HepG2 (cell line): Measurements from ENCODE around the gene MAPK12. TPM values are rescaled to one million over a fixed set of nuclear protein-coding genes. Genes with fewer than 3 reads are reported as not detected.

ENCODE experiments used
- AHR ChIP-seq: IDR thresholded peaks from 2 replicates; pipeline ENCODE4 v1.6.1; 2018; ENCODE audit warnings: missing genetic modification reagents, missing compliant biosample characterization
- ASH2L ChIP-seq: fragments of 300-600, 200-600 bp; sonication (generic); IDR thresholded peaks from 2 replicates; pipeline ENCODE4 v1.7.0; 2017; ENCODE audit warnings: low read depth, mild to moderate bottlenecking, moderate library complexity, mixed read lengths, low read length; ENCODE audit not compliant: insufficient read length
- FLYWCH1 ChIP-seq: sonication (generic); formaldehyde crosslinking; IDR thresholded peaks from 2 replicates; pipeline ENCODE4 v1.8.1; 2023; ENCODE audit warnings: mild to moderate bottlenecking, missing genetic modification reagents
- FOSL2 ChIP-seq: sonication (generic); formaldehyde crosslinking; IDR thresholded peaks from 2 replicates; pipeline ENCODE4 v1.4.0; 2020; ENCODE audit warnings: missing genetic modification reagents
- ISL2 ChIP-seq: sonication (generic); formaldehyde crosslinking; IDR thresholded peaks from 2 replicates; pipeline ENCODE4 v1.5.0; 2020; ENCODE audit warnings: missing genetic modification reagents
- NFRKB ChIP-seq: fragments of 450-650 bp; IDR thresholded peaks from 2 replicates; pipeline ENCODE4 v1.6.1; 2017
- RFX5 ChIP-seq: IDR thresholded peaks from 2 replicates; pipeline ENCODE4 v1.6.1; 2011; ENCODE audit warnings: low read depth, low read length, improper control_type of control experiment
- SIX1 ChIP-seq: sonication (generic); formaldehyde crosslinking; IDR thresholded peaks from 2 replicates; pipeline ENCODE4 v1.4.0; 2020; ENCODE audit warnings: missing genetic modification reagents, borderline replicate concordance
- TBL1XR1 ChIP-seq: fragments of 150-350 bp; IDR thresholded peaks from 2 replicates; pipeline ENCODE4 v1.6.1; 2014; ENCODE audit warnings: borderline replicate concordance, low read length; ENCODE audit not compliant: partially characterized antibody
- U2AF1 ChIP-seq: fragments of 200-400 bp; formaldehyde crosslinking; optimal IDR thresholded peaks from 2 replicates; pipeline ENCODE3; 2017; ENCODE audit warnings: mild to moderate bottlenecking, low read depth, low read length
- XBP1 ChIP-seq: sonication (generic); formaldehyde crosslinking; IDR thresholded peaks from 2 replicates; pipeline ENCODE4 v1.5.0; 2020; ENCODE audit warnings: missing genetic modification reagents
- ZFP36 ChIP-seq: fragments of 150-350 bp; IDR thresholded peaks from 2 replicates; pipeline ENCODE4 v1.6.1; 2018; ENCODE audit warnings: borderline replicate concordance, low read length, low read depth; ENCODE audit not compliant: partially characterized antibody
- ZFP90 ChIP-seq: sonication (generic); formaldehyde crosslinking; IDR thresholded peaks from 2 replicates; pipeline ENCODE4 v1.8.0; 2022; ENCODE audit warnings: missing genetic modification reagents, mild to moderate bottlenecking, inconsistent platforms, borderline replicate concordance
- ZNF282 ChIP-seq: fragments of 450-650 bp; IDR thresholded peaks from 2 replicates; pipeline ENCODE4 v1.6.1; 2018; ENCODE audit not compliant: partially characterized antibody
- ZNF530 ChIP-seq: sonication (generic); formaldehyde crosslinking; IDR thresholded peaks from 2 replicates; pipeline ENCODE4 v1.5.0; 2020; ENCODE audit warnings: low read depth, mild to moderate bottlenecking, missing genetic modification reagents
- ZNF83 ChIP-seq: sonication (generic); formaldehyde crosslinking; IDR thresholded peaks from 2 replicates; pipeline ENCODE4 v1.4.0; 2020; ENCODE audit warnings: missing genetic modification reagents, mild to moderate bottlenecking, borderline replicate concordance
- ZSCAN29 ChIP-seq: sonication (generic); formaldehyde crosslinking; conservative IDR thresholded peaks from 2 replicates; pipeline ENCODE4 v1.4.0; 2020; ENCODE audit warnings: mild to moderate bottlenecking, missing genetic modification reagents
- polyA plus RNA-seq, 8 experiments: library from polyadenylated mRNA; depleted of rRNA in 3 of 8; stranded (reverse) in 7 of 8; unstranded in 1 of 8; fragments of >200 nt; fragmentation: Illumina TruSeq in 4 of 8; extraction: Trizol in 4 of 8; gene quantifications; 2 replicates each; pipeline versions ENCODE4 v1.2.1 to v1.2.3, GENCODE V29; 2011 to 2016; ENCODE audit warnings: low read depth in 4 of 8, missing spikeins in 1 of 8, mixed read lengths in 1 of 8; ENCODE audit not compliant: insufficient read depth in 1 of 8
- total RNA-seq, 5 experiments: library from RNA; depleted of rRNA; stranded (reverse); fragments of >200 nt; fragmentation: Illumina TruSeq; extraction: Trizol; gene quantifications; 2 replicates each; pipeline ENCODE4 v1.2.3, GENCODE V29; 2016; ENCODE audit warnings: low read depth in 1 of 5
- TF ChIP-seq, protein P1 (sequence below): sonication (generic); formaldehyde crosslinking; IDR thresholded peaks from 2 replicates; pipeline ENCODE4 v1.5.1; 2020; ENCODE audit warnings: missing genetic modification reagents, mild to moderate bottlenecking, borderline replicate concordance
- TF ChIP-seq, protein P2 (sequence below): sonication (generic); formaldehyde crosslinking; IDR thresholded peaks from 2 replicates; pipeline ENCODE4 v1.4.0; 2020; ENCODE audit warnings: missing genetic modification reagents
- TF ChIP-seq, protein P3 (sequence below): sonication (generic); formaldehyde crosslinking; IDR thresholded peaks from 2 replicates; pipeline ENCODE4 v1.4.0; 2020; ENCODE audit warnings: mild to moderate bottlenecking, missing genetic modification reagents
- TF ChIP-seq, protein P4 (sequence below): sonication (generic); formaldehyde crosslinking; conservative IDR thresholded peaks from 2 replicates; pipeline ENCODE4 v1.8.0; 2022; ENCODE audit warnings: missing genetic modification reagents
- TF ChIP-seq, protein P5 (sequence below): sonication (generic); formaldehyde crosslinking; IDR thresholded peaks from 2 replicates; pipeline ENCODE4 v1.8.0; 2022; ENCODE audit warnings: mild to moderate bottlenecking, missing genetic modification reagents, borderline replicate concordance

The MAPK12 gene
- total and polyA plus RNA-seq, 2 of the 13 experiments (the other 11 are each of a cell fraction or from before 2014, with no cell fraction given), result 22.2 to 23.3 TPM

DNA sequence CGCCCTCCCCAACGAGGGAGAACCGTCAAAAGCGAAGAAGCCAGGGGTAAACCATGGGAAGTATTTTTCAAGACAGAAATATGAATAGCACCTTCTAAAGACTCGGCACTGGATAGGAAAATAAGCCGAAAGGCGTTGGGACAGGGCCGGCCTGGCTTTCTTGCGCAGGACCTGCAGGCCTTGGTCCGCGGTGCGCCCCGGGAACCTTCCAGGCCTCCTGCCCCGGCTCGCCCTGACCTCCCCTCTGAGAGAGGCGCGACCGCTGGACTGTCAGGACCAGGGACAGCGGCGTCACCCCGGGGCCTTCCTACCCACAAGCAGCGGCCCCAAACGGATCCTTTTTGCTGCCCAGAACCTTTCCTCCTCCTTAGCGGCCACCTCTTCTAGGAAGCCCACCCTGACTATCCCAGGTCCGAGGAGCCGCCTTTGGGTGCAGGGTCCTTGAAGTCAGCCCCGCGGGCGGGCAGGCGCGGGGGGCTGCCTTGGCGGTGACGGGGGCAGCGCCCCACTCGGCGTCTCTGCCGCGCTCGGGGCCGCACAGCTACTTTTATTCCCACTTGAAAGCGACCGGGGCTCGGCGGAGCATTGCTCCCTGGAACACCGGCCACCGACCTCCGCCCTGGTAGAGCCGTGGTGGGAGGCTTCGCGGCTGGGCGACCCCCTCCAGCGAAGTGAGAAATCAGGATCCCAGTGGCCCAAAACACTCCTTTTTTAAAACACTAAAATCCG, 9.3 kb upstream of the MAPK12 start (continued):
- TF ChIP-seq, protein P1, sequence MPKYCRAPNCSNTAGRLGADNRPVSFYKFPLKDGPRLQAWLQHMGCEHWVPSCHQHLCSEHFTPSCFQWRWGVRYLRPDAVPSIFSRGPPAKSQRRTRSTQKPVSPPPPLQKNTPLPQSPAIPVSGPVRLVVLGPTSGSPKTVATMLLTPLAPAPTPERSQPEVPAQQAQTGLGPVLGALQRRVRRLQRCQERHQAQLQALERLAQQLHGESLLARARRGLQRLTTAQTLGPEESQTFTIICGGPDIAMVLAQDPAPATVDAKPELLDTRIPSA (CRISPR knock-in tag), result no peak
- TF ChIP-seq U2AF1 (no peak), ASH2L (no peak), FOSL2 (CRISPR knock-in tag) (peak; percentile 59), SIX1 (CRISPR knock-in tag) (no peak), FLYWCH1 (CRISPR knock-in tag) (no peak), RFX5 (no peak), ZFP90 (CRISPR knock-in tag) (peak; percentile 36; the same call in 1 of the 2 replicates), ZNF282 (no peak), ZNF83 (CRISPR knock-in tag) (no peak), AHR (peak; percentile 96; the same call in 1 of the 2 replicates), ISL2 (CRISPR knock-in tag) (peak; percentile 46; the same call in 1 of the 2 replicates), ZSCAN29 (CRISPR knock-in tag) (0 out of 2 replicates have a peak, but pooled peaks have one; percentile 27), TBL1XR1 (no peak), ZNF530 (CRISPR knock-in tag) (no peak), ZFP36 (no peak), XBP1 (CRISPR knock-in tag) (no peak), NFRKB (no peak)
- TF ChIP-seq, protein P2, sequence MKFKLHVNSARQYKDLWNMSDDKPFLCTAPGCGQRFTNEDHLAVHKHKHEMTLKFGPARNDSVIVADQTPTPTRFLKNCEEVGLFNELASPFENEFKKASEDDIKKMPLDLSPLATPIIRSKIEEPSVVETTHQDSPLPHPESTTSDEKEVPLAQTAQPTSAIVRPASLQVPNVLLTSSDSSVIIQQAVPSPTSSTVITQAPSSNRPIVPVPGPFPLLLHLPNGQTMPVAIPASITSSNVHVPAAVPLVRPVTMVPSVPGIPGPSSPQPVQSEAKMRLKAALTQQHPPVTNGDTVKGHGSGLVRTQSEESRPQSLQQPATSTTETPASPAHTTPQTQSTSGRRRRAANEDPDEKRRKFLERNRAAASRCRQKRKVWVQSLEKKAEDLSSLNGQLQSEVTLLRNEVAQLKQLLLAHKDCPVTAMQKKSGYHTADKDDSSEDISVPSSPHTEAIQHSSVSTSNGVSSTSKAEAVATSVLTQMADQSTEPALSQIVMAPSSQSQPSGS (CRISPR knock-in tag), result peak; percentile 39; the same call in 1 of the 2 replicates
- TF ChIP-seq, protein P3, sequence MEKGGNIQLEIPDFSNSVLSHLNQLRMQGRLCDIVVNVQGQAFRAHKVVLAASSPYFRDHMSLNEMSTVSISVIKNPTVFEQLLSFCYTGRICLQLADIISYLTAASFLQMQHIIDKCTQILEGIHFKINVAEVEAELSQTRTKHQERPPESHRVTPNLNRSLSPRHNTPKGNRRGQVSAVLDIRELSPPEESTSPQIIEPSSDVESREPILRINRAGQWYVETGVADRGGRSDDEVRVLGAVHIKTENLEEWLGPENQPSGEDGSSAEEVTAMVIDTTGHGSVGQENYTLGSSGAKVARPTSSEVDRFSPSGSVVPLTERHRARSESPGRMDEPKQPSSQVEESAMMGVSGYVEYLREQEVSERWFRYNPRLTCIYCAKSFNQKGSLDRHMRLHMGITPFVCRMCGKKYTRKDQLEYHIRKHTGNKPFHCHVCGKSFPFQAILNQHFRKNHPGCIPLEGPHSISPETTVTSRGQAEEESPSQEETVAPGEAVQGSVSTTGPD (CRISPR knock-in tag), result no peak
- TF ChIP-seq, protein P4, sequence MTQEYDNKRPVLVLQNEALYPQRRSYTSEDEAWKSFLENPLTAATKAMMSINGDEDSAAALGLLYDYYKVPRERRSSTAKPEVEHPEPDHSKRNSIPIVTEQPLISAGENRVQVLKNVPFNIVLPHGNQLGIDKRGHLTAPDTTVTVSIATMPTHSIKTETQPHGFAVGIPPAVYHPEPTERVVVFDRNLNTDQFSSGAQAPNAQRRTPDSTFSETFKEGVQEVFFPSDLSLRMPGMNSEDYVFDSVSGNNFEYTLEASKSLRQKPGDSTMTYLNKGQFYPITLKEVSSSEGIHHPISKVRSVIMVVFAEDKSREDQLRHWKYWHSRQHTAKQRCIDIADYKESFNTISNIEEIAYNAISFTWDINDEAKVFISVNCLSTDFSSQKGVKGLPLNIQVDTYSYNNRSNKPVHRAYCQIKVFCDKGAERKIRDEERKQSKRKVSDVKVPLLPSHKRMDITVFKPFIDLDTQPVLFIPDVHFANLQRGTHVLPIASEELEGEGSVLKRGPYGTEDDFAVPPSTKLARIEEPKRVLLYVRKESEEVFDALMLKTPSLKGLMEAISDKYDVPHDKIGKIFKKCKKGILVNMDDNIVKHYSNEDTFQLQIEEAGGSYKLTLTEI, result no peak
- TF ChIP-seq, protein P5, sequence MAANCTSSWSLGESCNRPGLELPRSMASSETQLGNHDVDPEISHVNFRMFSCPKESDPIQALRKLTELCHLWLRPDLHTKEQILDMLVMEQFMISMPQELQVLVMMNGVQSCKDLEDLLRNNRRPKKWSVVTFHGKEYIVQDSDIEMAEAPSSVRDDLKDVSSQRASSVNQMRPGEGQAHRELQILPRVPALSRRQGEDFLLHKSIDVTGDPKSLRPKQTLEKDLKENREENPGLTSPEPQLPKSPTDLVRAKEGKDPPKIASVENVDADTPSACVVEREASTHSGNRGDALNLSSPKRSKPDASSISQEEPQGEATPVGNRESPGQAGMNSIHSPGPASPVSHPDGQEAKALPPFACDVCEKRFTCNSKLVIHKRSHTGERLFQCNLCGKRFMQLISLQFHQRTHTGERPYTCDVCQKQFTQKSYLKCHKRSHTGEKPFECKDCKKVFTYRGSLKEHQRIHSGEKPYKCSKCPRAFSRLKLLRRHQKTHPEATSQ, result no peak
